Endothelial cell of umbilical vein (primary cell): ENCODE measurements around the gene CCL17.
"Not testable (repeated sequence)": the region's sequence is repeated elsewhere in the genome, so short reads cannot be mapped to it uniquely, and the experiment has no call there.

ENCODE experiments used
- EZH2 ChIP-seq: IDR thresholded peaks from 2 replicates; pipeline ENCODE4 v1.6.1; 2012; ENCODE audit warnings: borderline replicate concordance, low read depth, mild to moderate bottlenecking, moderate library complexity, low read length, inconsistent platforms; ENCODE audit not compliant: severe bottlenecking
- MYC ChIP-seq: IDR thresholded peaks from one replicate; pipeline ENCODE4 v1.6.1; 2011; ENCODE audit warnings: mild to moderate bottlenecking, low read depth, low read length
- POLR2AphosphoS5 ChIP-seq: IDR thresholded peaks from 2 replicates; pipeline ENCODE4 v1.6.1; 2012; ENCODE audit warnings: low read depth, mild to moderate bottlenecking, control low read depth, low read length, moderate library complexity; ENCODE audit not compliant: insufficient read depth
- TF ChIP-seq, protein P1 (sequence below), 2 donors: IDR thresholded peaks; 1 replicate in 1 of 2; 2 replicates in 1 of 2; pipeline ENCODE4 v1.5.1; 2011; ENCODE audit warnings: low read length in 2 of 2, mild to moderate bottlenecking in 2 of 2, moderate library complexity in 2 of 2, control low read depth in 1 of 2, inconsistent platforms in 1 of 2, low read depth in 1 of 2; ENCODE audit not compliant: insufficient read depth in 1 of 2; ENCODE audit errors: extremely low read depth in 1 of 2

GRCh38 chr16:57440551-57440950 lies 36.0 kb downstream of the CCL17 start:
- TF ChIP-seq, protein P1, sequence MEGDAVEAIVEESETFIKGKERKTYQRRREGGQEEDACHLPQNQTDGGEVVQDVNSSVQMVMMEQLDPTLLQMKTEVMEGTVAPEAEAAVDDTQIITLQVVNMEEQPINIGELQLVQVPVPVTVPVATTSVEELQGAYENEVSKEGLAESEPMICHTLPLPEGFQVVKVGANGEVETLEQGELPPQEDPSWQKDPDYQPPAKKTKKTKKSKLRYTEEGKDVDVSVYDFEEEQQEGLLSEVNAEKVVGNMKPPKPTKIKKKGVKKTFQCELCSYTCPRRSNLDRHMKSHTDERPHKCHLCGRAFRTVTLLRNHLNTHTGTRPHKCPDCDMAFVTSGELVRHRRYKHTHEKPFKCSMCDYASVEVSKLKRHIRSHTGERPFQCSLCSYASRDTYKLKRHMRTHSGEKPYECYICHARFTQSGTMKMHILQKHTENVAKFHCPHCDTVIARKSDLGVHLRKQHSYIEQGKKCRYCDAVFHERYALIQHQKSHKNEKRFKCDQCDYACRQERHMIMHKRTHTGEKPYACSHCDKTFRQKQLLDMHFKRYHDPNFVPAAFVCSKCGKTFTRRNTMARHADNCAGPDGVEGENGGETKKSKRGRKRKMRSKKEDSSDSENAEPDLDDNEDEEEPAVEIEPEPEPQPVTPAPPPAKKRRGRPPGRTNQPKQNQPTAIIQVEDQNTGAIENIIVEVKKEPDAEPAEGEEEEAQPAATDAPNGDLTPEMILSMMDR (IDR thresholded peaks at IDR 0.05; ENCODE audit: extremely low read depth in 1 of 2, insufficient read depth in 1 of 2, low read depth in 1 of 2, low read length in 2 of 2) = not testable (repeated sequence)
- not testable (repeated sequence) for TF ChIP-seq POLR2AphosphoS5, EZH2, MYC
